Sigmoid colon (tissue), 7 donors: Measurements from ENCODE around the gene CCDC194. TPM values are rescaled to one million over a fixed set of nuclear protein-coding genes. Genes with fewer than 3 reads are reported as not detected.
A peak's percentile ranks its signal among the peaks of the same experiment; 100 is the strongest.

ENCODE experiments used
- DNase-seq: peaks from one replicate; pipeline ENCODE4 v3.0.0-alpha.2; 2019
- H3K27ac ChIP-seq, 4 donors: fragments of 200-600 bp; sonication (generic); one replicate each; pipeline ENCODE4 v1.5.1; 2016 to 2019; ENCODE audit warnings: mild to moderate bottlenecking in 1 of 4
- H3K27me3 ChIP-seq, 3 donors: fragments of 200-600 bp; sonication (generic); one replicate each; pipeline ENCODE4 v1.5.1; 2019; ENCODE audit warnings: mild to moderate bottlenecking in 1 of 3
- H3K36me3 ChIP-seq, 4 donors: fragments of 200-600 bp; sonication (generic); one replicate each; pipeline ENCODE4 v1.5.1; 2016 to 2019
- H3K4me1 ChIP-seq, 4 donors: fragments of 200-600 bp; sonication (generic); one replicate each; pipeline ENCODE4 v1.5.1; 2017 to 2019
- H3K4me3 ChIP-seq, 4 donors: fragments of 200-600 bp; sonication (generic); one replicate each; pipeline ENCODE4 v1.5.1; 2017 to 2019; ENCODE audit warnings: mild to moderate bottlenecking in 2 of 4, moderate library complexity in 1 of 4
- H3K9me3 ChIP-seq, 4 donors: fragments of 200-600 bp in 3 of 4; sonication (generic) in 3 of 4; one replicate each; pipeline versions ENCODE4 v1.5.1 to v1.6.1; 2013 to 2019
- CTCF ChIP-seq, 4 experiments: fragments of 450-650 bp in 3 of 4; fragments of 200-600 bp in 1 of 4; IDR thresholded peaks; one replicate each; pipeline ENCODE4 v1.5.1; 2016 to 2019; ENCODE audit warnings: antibody characterized with exemption in 4 of 4, mild to moderate bottlenecking in 3 of 4, moderate library complexity in 2 of 4
- EP300 ChIP-seq, 4 donors: sonication (generic); formaldehyde crosslinking; IDR thresholded peaks; one replicate each; pipeline ENCODE4 v1.6.1; 2017; ENCODE audit warnings: antibody characterized with exemption in 4 of 4
- POLR2A ChIP-seq, 2 donors: fragments of 450-650 bp; IDR thresholded peaks; one replicate each; pipeline ENCODE4 v1.6.1; 2016; ENCODE audit warnings: antibody characterized with exemption in 2 of 2, mild to moderate bottlenecking in 2 of 2, moderate library complexity in 2 of 2
- POLR2AphosphoS5 ChIP-seq, 4 donors: sonication (generic); formaldehyde crosslinking; IDR thresholded peaks; one replicate each; pipeline ENCODE4 v1.6.1; 2017; ENCODE audit warnings: antibody characterized with exemption in 4 of 4
- WGBS, 2 donors: extraction: QIAGEN DNeasy Blood & Tissue Kit; methylation state at CpG; one replicate each; pipeline ENCODE4 v1.1.7; 2013; 5-methylcytosine and 5-hydroxymethylcytosine counted together
- intact Hi-C: fragments of 100-400 bp; cut with DNase I; formaldehyde crosslinking; loops from one replicate; pipeline ENCODE4 v1.15.1; 2023
- polyA plus RNA-seq, 3 donors: library from polyadenylated mRNA; stranded (reverse); fragments of 200-250 nt; gene quantifications; one replicate each; pipeline ENCODE4 v1.2.3, GENCODE V29; 2013
- total RNA-seq, 4 donors: library from RNA; depleted of rRNA; stranded (reverse); fragments of >200 nt; gene quantifications; one replicate each; pipeline ENCODE4 v1.1.0, GENCODE V29; 2016
- donor health status: healthy with polysubstance abuse.
- donor health status: Bipolar disorder and iron deficiency.
- donor health status: healthy.

Gene CCDC194
- total and polyA plus RNA-seq, 7 donors = 0.35 to 4.4 TPM; not detected in 5

GRCh38 chr19:17359905-17360800 is 33.8 kb downstream of the CCDC194 start:
- Histone ChIP-seq H3K9me3 (no peaks in the 10 kb centered on the region), H3K4me3 (no peak overlapping the region), H3K27me3 (no peaks in the 10 kb centered on the region), H3K4me1 (no peaks in the 10 kb centered on the region), H3K36me3 (no peaks in the 10 kb centered on the region), H3K27ac (no peak overlapping the region)
- WGBS, 2 donors = 71 to 85% methylated on average over 6 of the region's 6 CpGs
- TF ChIP-seq CTCF (IDR thresholded peaks at IDR 0.05) (no peak), EP300 (IDR thresholded peaks at IDR 0.05) (no peak), POLR2A (IDR thresholded peaks at IDR 0.05) (no peak), POLR2AphosphoS5 (IDR thresholded peaks at IDR 0.05) (no peak)
- DNase-seq = no peak
- intact Hi-C loops = no loop called here

- no peak overlapping the region for H3K27ac ChIP-seq
- intact Hi-C loops = no loop called here
- DNase-seq = no peak
These were observed 35.6 kb downstream of the CCDC194 start for GRCh38 chr19:17358395-17358794.

GRCh38 chr19:17357724-17358123 is 36.3 kb downstream of the CCDC194 start:
- no peaks in the 10 kb centered on the region for H3K36me3 ChIP-seq
- peak overlapping the region in 3 of 4 donors; percentile 10 to 27 (median 20) for H3K27ac ChIP-seq
- no peak for DNase-seq
- TF ChIP-seq CTCF (IDR thresholded peaks at IDR 0.05) (no peak), POLR2AphosphoS5 (IDR thresholded peaks at IDR 0.05) (peak in 1 of 4 donors; percentile 23), EP300 (IDR thresholded peaks at IDR 0.05) (no peak), POLR2A (IDR thresholded peaks at IDR 0.05) (no peak)
- H3K4me3 ChIP-seq = no peak overlapping the region
- H3K4me1 ChIP-seq = no peaks in the 10 kb centered on the region
- intact Hi-C loops = no loop called here
- no peaks in the 10 kb centered on the region for H3K9me3 ChIP-seq
- H3K27me3 ChIP-seq = peaks cover 0 to 4% (median 0%) of the 10 kb centered on the region in 3 donors
- WGBS, 2 donors = 32 to 69% methylated on average over 11 of the region's 11 CpGs

More at GRCh38 chr19:17358395-17358794, 35.6 kb downstream of the CCDC194 start:
- TF ChIP-seq CTCF (IDR thresholded peaks at IDR 0.05) (no peak), EP300 (IDR thresholded peaks at IDR 0.05) (peak in 1 of 4 donors; percentile 18), POLR2AphosphoS5 (IDR thresholded peaks at IDR 0.05) (peak in 2 of 4 donors; percentile 21 to 24), POLR2A (IDR thresholded peaks at IDR 0.05) (no peak)
- 79 to 85% methylated on average over 7 of the region's 7 CpGs for WGBS, 2 donors
- H3K27me3 ChIP-seq = no peaks in the 10 kb centered on the region
- no peaks in the 10 kb centered on the region for H3K36me3 ChIP-seq
- no peak overlapping the region for H3K4me3 ChIP-seq
- no peaks in the 10 kb centered on the region for H3K4me1 ChIP-seq
- H3K9me3 ChIP-seq = no peaks in the 10 kb centered on the region

- Histone ChIP-seq H3K27ac (peak overlapping the region in 2 of 4 donors; percentile 10 to 20), H3K36me3 (no peaks in the 10 kb centered on the region), H3K9me3 (no peaks in the 10 kb centered on the region), H3K4me3 (no peak overlapping the region), H3K27me3 (peaks cover 0 to 4% (median 0%) of the 10 kb centered on the region in 3 donors), H3K4me1 (no peaks in the 10 kb centered on the region)
- 88% methylated on average over 7 of the region's 7 CpGs for whole genome bisulfite sequencing, 2 donors
- DNase-seq = no peak
- TF ChIP-seq EP300 (IDR thresholded peaks at IDR 0.05) = no peak
- no peak for TF ChIP-seq CTCF (IDR thresholded peaks at IDR 0.05)
- TF ChIP-seq POLR2A (IDR thresholded peaks at IDR 0.05) = no peak
- TF ChIP-seq POLR2AphosphoS5 (IDR thresholded peaks at IDR 0.05) = no peak
- intact Hi-C loops = no loop called here
These were observed 36.8 kb downstream of the CCDC194 start for GRCh38 chr19:17357078-17357666.
